GM12878 (cell line): ENCODE results near the gene RIC8B. TPM values are rescaled to one million over a fixed set of nuclear protein-coding genes. Genes with fewer than 3 reads are reported as not detected.

Experiments
- ATAC-seq: fragments of 200-7000 bp; cut with Tn5 transposase; 3 replicates; pipeline ENCODE4 v1.9.1; 2020; ENCODE audit warnings: mild to moderate bottlenecking, moderate library complexity
- BruUV-seq: library from RNA; stranded (reverse); fragments of 400-500 nt; replicated peaks from 2 replicates; lab custom pipeline; 2021; lab: Mats Ljungman, UMichigan
- CTCF ChIA-PET: fragments of 300-600 bp; sonication (Branson Sonifier 250); formaldehyde crosslinking; extraction: SDS; loops from one replicate; lab custom pipeline; 2021; ENCODE audit warnings: inconsistent platforms; lab: Yijun Ruan, JAX
- POLR2A ChIA-PET: fragments of 350-600 bp; formaldehyde crosslinking; extraction: SDS; loops from one replicate; lab custom pipeline; 2021; ENCODE audit warnings: inconsistent platforms; lab: Charles Lee
- RAD21 ChIA-PET: fragments of 300-600 bp; sonication (Branson Sonifier 250); formaldehyde crosslinking; loops from one replicate; lab custom pipeline; 2023; ENCODE audit warnings: antibody characterized with exemption; ENCODE audit not compliant: unreplicated experiment; lab: Charles Lee
- SMC1A ChIA-PET: fragments of 300-600 bp; sonication (Branson Sonifier 250); formaldehyde crosslinking; loops from one replicate; lab custom pipeline; 2023; ENCODE audit not compliant: unreplicated experiment, uncharacterized antibody; lab: Charles Lee
- DNase-seq: peaks from one replicate; pipeline ENCODE4 v3.0.0-alpha.2; 2011; ENCODE audit warnings: low read depth, low spot score
- FAIRE-seq: peaks from 3 replicates; lab custom pipeline; 2011; peaks lifted over from hg19 to GRCh38; lab: Jason Lieb, UNC
- H2AFZ ChIP-seq: 2 replicates; pipeline ENCODE4 v1.6.0; 2011; ENCODE audit warnings: low read depth, low read length, control low read depth; ENCODE audit not compliant: control insufficient read depth
- H3K27ac ChIP-seq: 2 replicates; pipeline ENCODE4 v1.5.1; 2011; ENCODE audit warnings: control low read depth; ENCODE audit not compliant: control insufficient read depth, insufficient read depth
- H3K27me3 ChIP-seq, 2 experiments: replicated peaks in 1 of 2; 2 replicates each; pipeline versions ENCODE4 v1.6.0 to v1.6.1; 2011; ENCODE audit warnings: low read length in 1 of 2; ENCODE audit not compliant: control insufficient read depth in 2 of 2, insufficient read depth in 2 of 2
- H3K36me3 ChIP-seq, 2 experiments: 2 replicates each; pipeline ENCODE4 v1.5.1; 2011; ENCODE audit warnings: low read length in 1 of 2; ENCODE audit not compliant: control insufficient read depth in 2 of 2, insufficient read depth in 2 of 2
- H3K4me1 ChIP-seq: 2 replicates; pipeline ENCODE4 v1.6.1; 2011; ENCODE audit warnings: mild to moderate bottlenecking, low read length, moderate library complexity, mixed read lengths; ENCODE audit not compliant: control insufficient read depth, insufficient read depth
- H3K4me2 ChIP-seq: 2 replicates; pipeline ENCODE4 v1.6.0; 2011; ENCODE audit warnings: control low read depth; ENCODE audit not compliant: control insufficient read depth, insufficient read depth
- H3K4me3 ChIP-seq: fragments of 200-600 bp; sonication (generic); 2 replicates; pipeline ENCODE4 v1.5.1; 2016
- H3K79me2 ChIP-seq: 2 replicates; pipeline ENCODE4 v1.6.0; 2011; ENCODE audit warnings: low read length; ENCODE audit not compliant: control insufficient read depth, insufficient read depth
- H3K9ac ChIP-seq: 2 replicates; pipeline ENCODE4 v1.8.0; 2011; ENCODE audit warnings: low read length, control low read depth, mixed read lengths; ENCODE audit not compliant: control insufficient read depth, insufficient read depth
- H3K9me3 ChIP-seq: replicated peaks from 3 replicates; pipeline ENCODE4 v1.5.1; 2011; ENCODE audit warnings: mild to moderate bottlenecking, low read length; ENCODE audit not compliant: control insufficient read depth, insufficient read depth
- H4K20me1 ChIP-seq: 2 replicates; pipeline ENCODE4 v1.6.0; 2011; ENCODE audit not compliant: control insufficient read depth, insufficient read depth
- ASH2L ChIP-seq: fragments of 300-600, 200-600 bp; sonication (generic); IDR thresholded peaks from 2 replicates; pipeline ENCODE4 v1.6.1; 2017; ENCODE audit warnings: low read depth, mild to moderate bottlenecking, borderline replicate concordance
- CBFB ChIP-seq: IDR thresholded peaks from 2 replicates; pipeline ENCODE4 v1.6.1; 2016; ENCODE audit warnings: antibody characterized with exemption, low read depth
- CHD4 ChIP-seq: fragments of 200-600 bp; sonication (generic); IDR thresholded peaks from 2 replicates; pipeline ENCODE4 v1.6.1; 2016; ENCODE audit warnings: mild to moderate bottlenecking
- IKZF1 ChIP-seq: fragments of 450-650 bp; conservative IDR thresholded peaks from 2 replicates; pipeline ENCODE4 v1.6.1; 2017; ENCODE audit warnings: antibody characterized with exemption, mild to moderate bottlenecking
- JUND ChIP-seq: IDR thresholded peaks from 2 replicates; pipeline ENCODE4 v1.6.1; 2012; ENCODE audit warnings: low read depth, mild to moderate bottlenecking, low read length, improper control_type of control experiment, moderate library complexity
- MYC ChIP-seq: IDR thresholded peaks from 2 replicates; pipeline ENCODE4 v1.6.1; 2011; ENCODE audit warnings: mild to moderate bottlenecking, low read length, moderate library complexity, inconsistent platforms; ENCODE audit not compliant: insufficient read depth, insufficient replicate concordance, insufficient read length, severe bottlenecking
- NFYA ChIP-seq: IDR thresholded peaks from 2 replicates; pipeline ENCODE4 v1.6.1; 2011; ENCODE audit warnings: low read depth, mild to moderate bottlenecking, low read length, improper control_type of control experiment, borderline replicate concordance
- NR2F1 ChIP-seq: fragments of 450-650 bp; conservative IDR thresholded peaks from 2 replicates; pipeline ENCODE4 v1.6.1; 2017; ENCODE audit warnings: mild to moderate bottlenecking
- SIN3A ChIP-seq: IDR thresholded peaks from 2 replicates; pipeline ENCODE4 v1.6.1; 2012; ENCODE audit warnings: low read depth, low read length, improper control_type of control experiment
- SMAD1 ChIP-seq: fragments of 450-650 bp; IDR thresholded peaks from 2 replicates; pipeline ENCODE4 v1.6.1; 2018; ENCODE audit warnings: mild to moderate bottlenecking, low read depth; ENCODE audit not compliant: partially characterized antibody
- SMAD5 ChIP-seq: IDR thresholded peaks from 2 replicates; pipeline ENCODE4 v1.6.1; 2016; ENCODE audit warnings: antibody characterized with exemption, low read depth
- SPI1 ChIP-seq: IDR thresholded peaks from 2 replicates; pipeline ENCODE4 v1.6.1; 2011; ENCODE audit warnings: low read depth, mild to moderate bottlenecking, low read length, moderate library complexity, borderline replicate concordance; ENCODE audit not compliant: insufficient read depth
- TCF3 ChIP-seq: IDR thresholded peaks from 2 replicates; pipeline ENCODE4 v1.6.1; 2012; ENCODE audit warnings: low read depth, mild to moderate bottlenecking, low read length, borderline replicate concordance; ENCODE audit not compliant: insufficient read depth
- ZNF24 ChIP-seq: fragments of 450-650 bp; IDR thresholded peaks from 2 replicates; pipeline ENCODE4 v1.6.1; 2017; ENCODE audit warnings: antibody characterized with exemption, mild to moderate bottlenecking
- WGBS: methylation state at CpG from one replicate; pipeline ENCODE4 v1.1.6; 2016; ENCODE audit warnings: low lambda C conversion rate; ENCODE audit not compliant: insufficient replicate concordance, insufficient coverage; ENCODE audit errors: missing lambda C conversion rate; 5-methylcytosine and 5-hydroxymethylcytosine counted together
- in situ Hi-C: fragments of 300-500 bp; cut with MboI; formaldehyde crosslinking; loops from 9 replicates; pipeline ENCODE4 v1.14.3; 2018; ENCODE audit warnings: mixed read lengths
- intact Hi-C: fragments of 100-400 bp; cut with micrococcal nuclease; formaldehyde crosslinking; loops from one replicate; pipeline ENCODE4 v1.14.2; 2022; ENCODE audit not compliant: unreplicated experiment
- polyA plus RNA-seq, 11 experiments: library from polyadenylated mRNA; depleted of rRNA in 4 of 11; unstranded in 6 of 11; stranded (reverse) in 5 of 11; fragments of >200 nt; fragmentation: Nextera tagmentation in 4 of 11; fragmentation: Illumina TruSeq in 1 of 11; extraction: Ambion mirVana in 4 of 11; extraction: Trizol in 1 of 11; gene quantifications; 1 replicate in 1 of 11; 2 replicates in 10 of 11; pipeline versions ENCODE4 v1.2.1 to v1.2.3, GENCODE V29; 2011 to 2016; ENCODE audit warnings: inconsistent platforms in 2 of 11, missing spikeins in 2 of 11, low read depth in 1 of 11
- total RNA-seq, 4 experiments: library from RNA; depleted of rRNA in 3 of 4; stranded (reverse); fragments of >200 nt in 3 of 4; fragmentation: Illumina TruSeq in 1 of 4; extraction: Trizol in 1 of 4; gene quantifications; 2 replicates each; pipeline versions ENCODE4 v1.2.1 to v1.2.3, GENCODE V29; 2013 to 2021
- TF ChIP-seq, protein P1 (sequence below): fragments of 450-650 bp; IDR thresholded peaks from 2 replicates; pipeline ENCODE4 v1.6.1; 2017; ENCODE audit warnings: mild to moderate bottlenecking, low read depth, inconsistent platforms; ENCODE audit not compliant: poor library complexity, severe bottlenecking

Gene RIC8B
- total and polyA plus RNA-seq, 10 of the 15 experiments (the other 5 are each of a cell fraction or from before 2014, with no cell fraction given) = 2.3 to 10.8 (median 6.2) TPM

- no peak for DNase-seq
- BruUV-seq = TSS peak; percentile 12
- Histone ChIP-seq H3K36me3 (peaks cover 3 to 5% of the 10 kb centered on the region in 2 experiments; a peak in 3 of 4 replicates), H3K4me3 (no peak overlapping the region), H3K4me2 (no peak overlapping the region), H3K9me3 (no peaks in the 10 kb centered on the region), H3K79me2 (no peaks in the 10 kb centered on the region), H3K9ac (no peak overlapping the region), H3K27ac (no peak overlapping the region), H4K20me1 (no peaks in the 10 kb centered on the region; the same call in 1 of the 2 replicates), H3K4me1 (no peaks in the 10 kb centered on the region), H2AFZ (no peak overlapping the region), H3K27me3 (no peaks in the 10 kb centered on the region)
- intact Hi-C loops = no loop called here
- RAD21 ChIA-PET = no interaction called here
- no peak for FAIRE-seq
- ATAC-seq = no peak
- CTCF ChIA-PET = interaction anchor here (1.5 kb wide), 1 partner anchor 26 kb away, joined by 4 read pairs; no protein-coding TSS in a partner anchor
- TF ChIP-seq SPI1 = no peak
- TF ChIP-seq SIN3A = no peak
- TF ChIP-seq CHD4 = no peak
- TF ChIP-seq SMAD1 = no peak
- no peak for TF ChIP-seq NR2F1
- no peak for TF ChIP-seq SMAD5
- TF ChIP-seq NFYA = no peak
- no peak for TF ChIP-seq ZNF24
- TF ChIP-seq CBFB = no peak
- no peak for TF ChIP-seq ASH2L
- no peak for TF ChIP-seq MYC
- TF ChIP-seq, protein P1, sequence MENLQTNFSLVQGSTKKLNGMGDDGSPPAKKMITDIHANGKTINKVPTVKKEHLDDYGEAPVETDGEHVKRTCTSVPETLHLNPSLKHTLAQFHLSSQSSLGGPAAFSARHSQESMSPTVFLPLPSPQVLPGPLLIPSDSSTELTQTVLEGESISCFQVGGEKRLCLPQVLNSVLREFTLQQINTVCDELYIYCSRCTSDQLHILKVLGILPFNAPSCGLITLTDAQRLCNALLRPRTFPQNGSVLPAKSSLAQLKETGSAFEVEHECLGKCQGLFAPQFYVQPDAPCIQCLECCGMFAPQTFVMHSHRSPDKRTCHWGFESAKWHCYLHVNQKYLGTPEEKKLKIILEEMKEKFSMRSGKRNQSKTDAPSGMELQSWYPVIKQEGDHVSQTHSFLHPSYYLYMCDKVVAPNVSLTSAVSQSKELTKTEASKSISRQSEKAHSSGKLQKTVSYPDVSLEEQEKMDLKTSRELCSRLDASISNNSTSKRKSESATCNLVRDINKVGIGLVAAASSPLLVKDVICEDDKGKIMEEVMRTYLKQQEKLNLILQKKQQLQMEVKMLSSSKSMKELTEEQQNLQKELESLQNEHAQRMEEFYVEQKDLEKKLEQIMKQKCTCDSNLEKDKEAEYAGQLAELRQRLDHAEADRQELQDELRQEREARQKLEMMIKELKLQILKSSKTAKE = no peak
- TF ChIP-seq JUND = no peak
- TF ChIP-seq TCF3 = no peak
- no peak for TF ChIP-seq IKZF1
- POLR2A ChIA-PET = no interaction called here
- in situ Hi-C loops = no loop called here
- WGBS = 100% methylated on average over 2 of the region's 2 CpGs
- SMC1A ChIA-PET = interaction anchor here (0.8 kb wide), 1 partner anchor 19 kb away, joined by 4 read pairs; no protein-coding TSS in a partner anchor
These were observed 41.7 kb downstream of the RIC8B start for GRCh38 chr12:106816231-106816630.
